MM.1S (cell line): Measurements from ENCODE around the gene ZNF521.

Experiments
- DNase-seq: peaks from one replicate; pipeline ENCODE4 v3.0.0-alpha.2; 2015
- H2AFZ ChIP-seq: fragments of 300-600 bp; sonication (generic); 2 replicates; pipeline ENCODE4 v1.6.0; 2016; ENCODE audit warnings: antibody characterized with exemption, low read length
- H3F3A ChIP-seq: fragments of 300-600 bp; sonication (generic); 2 replicates; pipeline ENCODE4 v1.6.1; 2016; ENCODE audit warnings: mild to moderate bottlenecking, antibody characterized with exemption, low read length, moderate library complexity, mixed read lengths; ENCODE audit not compliant: insufficient read depth
- H3K27ac ChIP-seq: fragments of 300-600 bp; sonication (generic); 2 replicates; pipeline ENCODE4 v1.5.1; 2016; ENCODE audit warnings: mild to moderate bottlenecking, low read length
- H3K27me3 ChIP-seq: fragments of 300-600 bp; sonication (generic); replicated peaks from 2 replicates; pipeline ENCODE4 v1.6.0; 2016; ENCODE audit warnings: low read length; ENCODE audit not compliant: insufficient read depth
- H3K36me3 ChIP-seq: fragments of 300-600 bp; sonication (generic); replicated peaks from 2 replicates; pipeline ENCODE4 v1.6.1; 2016; ENCODE audit warnings: mild to moderate bottlenecking, low read length, mixed read lengths; ENCODE audit not compliant: insufficient read depth
- H3K4me1 ChIP-seq: fragments of 300-600 bp; sonication (generic); 2 replicates; pipeline ENCODE4 v1.6.1; 2016; ENCODE audit warnings: low read length, mixed read lengths
- H3K4me2 ChIP-seq: fragments of 300-600 bp; sonication (generic); 2 replicates; pipeline ENCODE4 v1.6.0; 2016; ENCODE audit warnings: low read depth, low read length
- H3K4me3 ChIP-seq: fragments of 300-600 bp; sonication (generic); 2 replicates; pipeline ENCODE4 v1.5.1; 2016; ENCODE audit warnings: low read length, mixed read lengths
- H3K79me2 ChIP-seq: fragments of 300-600 bp; sonication (generic); 2 replicates; pipeline ENCODE4 v1.6.1; 2016; ENCODE audit warnings: mixed run types, low read length, mixed read lengths
- H3K9ac ChIP-seq: fragments of 300-600 bp; sonication (generic); 2 replicates; pipeline ENCODE4 v1.6.1; 2016; ENCODE audit warnings: low read length, mixed read lengths
- H3K9me2 ChIP-seq: fragments of 300-600 bp; sonication (generic); replicated peaks from 2 replicates; pipeline ENCODE4 v1.6.1; 2016; ENCODE audit warnings: mild to moderate bottlenecking, low read length, mixed read lengths; ENCODE audit not compliant: insufficient read depth
- H3K9me3 ChIP-seq: fragments of 300-600 bp; sonication (generic); replicated peaks from 2 replicates; pipeline ENCODE4 v1.6.1; 2016; ENCODE audit warnings: mild to moderate bottlenecking, low read length, mixed read lengths; ENCODE audit not compliant: insufficient read depth
- H4K20me1 ChIP-seq: fragments of 300-600 bp; sonication (generic); 2 replicates; pipeline ENCODE4 v1.6.1; 2016; ENCODE audit warnings: mild to moderate bottlenecking, low read length, moderate library complexity, mixed read lengths; ENCODE audit not compliant: insufficient read depth
- EZH2 ChIP-seq: fragments of 300-600 bp; sonication (generic); optimal IDR thresholded peaks from 2 replicates; pipeline ENCODE3; 2017; ENCODE audit warnings: low read depth, mild to moderate bottlenecking, antibody characterized with exemption, low read length, mixed read lengths
- EZH2phosphoT487 ChIP-seq: fragments of 300-600 bp; sonication (generic); IDR thresholded peaks from 2 replicates; pipeline ENCODE4 v1.6.1; 2018; ENCODE audit warnings: antibody characterized with exemption, low read length
- TF ChIP-seq, protein P1 (sequence below): fragments of 300-600 bp; sonication (generic); IDR thresholded peaks from 2 replicates; pipeline ENCODE4 v1.5.1; 2016; ENCODE audit warnings: antibody characterized with exemption, low read length, mixed read lengths

ZNF521 gene

GRCh38 chr18:25351280-25351775 lies 638 bp downstream of the ZNF521 start:
- H3K9ac ChIP-seq: peak overlapping the region; percentile 86
- peak overlapping the region; percentile 89 for H3K27ac ChIP-seq
- no peaks in the 10 kb centered on the region for H3K9me3 ChIP-seq
- H2AFZ ChIP-seq: no peak overlapping the region
- H3K4me2 ChIP-seq: peak overlapping the region; percentile 65
- H3K9me2 ChIP-seq: no peaks in the 10 kb centered on the region
- peak overlapping the region; percentile 81 for H3K4me3 ChIP-seq
- DNase-seq: peak; percentile 17
- peaks cover 88% of the 10 kb centered on the region for H3K79me2 ChIP-seq
- TF ChIP-seq, protein P1, sequence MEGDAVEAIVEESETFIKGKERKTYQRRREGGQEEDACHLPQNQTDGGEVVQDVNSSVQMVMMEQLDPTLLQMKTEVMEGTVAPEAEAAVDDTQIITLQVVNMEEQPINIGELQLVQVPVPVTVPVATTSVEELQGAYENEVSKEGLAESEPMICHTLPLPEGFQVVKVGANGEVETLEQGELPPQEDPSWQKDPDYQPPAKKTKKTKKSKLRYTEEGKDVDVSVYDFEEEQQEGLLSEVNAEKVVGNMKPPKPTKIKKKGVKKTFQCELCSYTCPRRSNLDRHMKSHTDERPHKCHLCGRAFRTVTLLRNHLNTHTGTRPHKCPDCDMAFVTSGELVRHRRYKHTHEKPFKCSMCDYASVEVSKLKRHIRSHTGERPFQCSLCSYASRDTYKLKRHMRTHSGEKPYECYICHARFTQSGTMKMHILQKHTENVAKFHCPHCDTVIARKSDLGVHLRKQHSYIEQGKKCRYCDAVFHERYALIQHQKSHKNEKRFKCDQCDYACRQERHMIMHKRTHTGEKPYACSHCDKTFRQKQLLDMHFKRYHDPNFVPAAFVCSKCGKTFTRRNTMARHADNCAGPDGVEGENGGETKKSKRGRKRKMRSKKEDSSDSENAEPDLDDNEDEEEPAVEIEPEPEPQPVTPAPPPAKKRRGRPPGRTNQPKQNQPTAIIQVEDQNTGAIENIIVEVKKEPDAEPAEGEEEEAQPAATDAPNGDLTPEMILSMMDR: no peak
- TF ChIP-seq EZH2: no peak
- no peak for TF ChIP-seq EZH2phosphoT487
- H3K27me3 ChIP-seq: no peaks in the 10 kb centered on the region
- no peaks in the 10 kb centered on the region for H3K4me1 ChIP-seq
- H4K20me1 ChIP-seq: no peaks in the 10 kb centered on the region
- H3K36me3 ChIP-seq: no peaks in the 10 kb centered on the region
- H3F3A ChIP-seq: peaks cover 20% of the 10 kb centered on the region

DNA sequence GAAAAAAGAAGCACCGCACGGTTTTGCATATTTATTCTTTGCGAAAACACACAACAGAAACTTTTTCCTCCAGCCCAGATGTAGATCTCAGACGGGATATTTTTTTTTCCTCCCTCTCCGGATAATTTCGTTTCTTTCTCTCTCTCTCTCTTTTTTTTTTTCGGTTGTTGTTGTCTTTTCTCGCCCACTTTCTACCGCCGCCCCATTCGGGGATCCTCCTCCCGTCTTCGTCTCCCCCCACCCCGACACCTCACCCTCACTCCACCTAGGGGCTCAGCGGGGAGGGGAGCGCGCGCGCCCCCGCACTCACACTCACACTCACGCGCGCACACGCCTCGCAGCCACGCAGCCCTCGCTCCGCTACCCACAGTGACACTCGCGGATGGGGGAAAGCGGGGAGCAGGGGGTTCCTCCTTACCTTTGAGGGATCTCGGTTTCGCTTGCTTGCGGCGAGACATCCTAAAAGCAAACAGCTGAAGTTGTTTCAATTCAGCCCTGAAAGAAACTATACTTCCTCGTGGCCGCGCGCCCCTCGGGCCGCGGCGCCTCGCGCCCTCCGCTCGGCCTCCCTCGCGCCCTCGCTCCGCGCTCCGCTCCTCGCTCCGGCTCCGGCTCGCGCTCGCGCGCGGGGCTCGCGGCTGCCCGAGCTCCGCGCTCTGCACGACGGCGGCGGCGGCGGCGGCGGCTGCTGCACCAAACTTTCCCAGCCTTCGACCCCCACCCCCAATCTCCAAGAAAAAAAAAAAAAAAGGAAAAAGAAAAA lies 1.3 kb downstream of the ZNF521 start:
- Histone ChIP-seq H3K4me2 (peak overlapping the region; percentile 67), H3K27ac (peak overlapping the region; percentile 89), H3K9me3 (no peaks in the 10 kb centered on the region), H3K27me3 (no peaks in the 10 kb centered on the region), H4K20me1 (no peaks in the 10 kb centered on the region), H3K79me2 (peaks cover 88% of the 10 kb centered on the region), H3K4me3 (peak overlapping the region; percentile 86), H3K9me2 (no peaks in the 10 kb centered on the region), H3K36me3 (no peaks in the 10 kb centered on the region), H2AFZ (peak overlapping the region; percentile 70), H3K4me1 (no peaks in the 10 kb centered on the region), H3K9ac (peak overlapping the region; percentile 86), H3F3A (peaks cover 20% of the 10 kb centered on the region)
- peak; percentile 84 for DNase-seq
- TF ChIP-seq, protein P1: no peak
- TF ChIP-seq EZH2phosphoT487 (no peak), EZH2 (no peak)

- Histone ChIP-seq H3K9me2 (no peaks in the 10 kb centered on the region), H3K79me2 (peaks cover 88% of the 10 kb centered on the region), H3K4me3 (peak overlapping the region; percentile 86), H3K36me3 (no peaks in the 10 kb centered on the region), H4K20me1 (no peaks in the 10 kb centered on the region), H3K27ac (peak overlapping the region; percentile 89), H3K9ac (peak overlapping the region; percentile 76), H3F3A (peaks cover 20% of the 10 kb centered on the region), H3K9me3 (no peaks in the 10 kb centered on the region), H3K4me2 (peak overlapping the region; percentile 67), H2AFZ (peak overlapping the region; percentile 20; the same call in 1 of the 2 replicates), H3K4me1 (no peaks in the 10 kb centered on the region), H3K27me3 (no peaks in the 10 kb centered on the region)
- TF ChIP-seq EZH2 (no peak), EZH2phosphoT487 (no peak)
- TF ChIP-seq, protein P1: no peak
- DNase-seq: peak; percentile 33
Measured at GRCh38 chr18:25349926-25350487, 2.0 kb downstream of the ZNF521 start.
